ENCODE data around the gene CHST8. TPM values are rescaled to one million over a fixed set of nuclear protein-coding genes. Genes with fewer than 3 reads are reported as not detected.
"Not testable (repeated sequence)": the region's sequence is repeated elsewhere in the genome, so short reads cannot be mapped to it uniquely, and the experiment has no call there.

CHST8 gene
- polyA plus RNA-seq, 12 donors = 0.08 to 1.7 (median 0.30) TPM; not detected in 3

DNA sequence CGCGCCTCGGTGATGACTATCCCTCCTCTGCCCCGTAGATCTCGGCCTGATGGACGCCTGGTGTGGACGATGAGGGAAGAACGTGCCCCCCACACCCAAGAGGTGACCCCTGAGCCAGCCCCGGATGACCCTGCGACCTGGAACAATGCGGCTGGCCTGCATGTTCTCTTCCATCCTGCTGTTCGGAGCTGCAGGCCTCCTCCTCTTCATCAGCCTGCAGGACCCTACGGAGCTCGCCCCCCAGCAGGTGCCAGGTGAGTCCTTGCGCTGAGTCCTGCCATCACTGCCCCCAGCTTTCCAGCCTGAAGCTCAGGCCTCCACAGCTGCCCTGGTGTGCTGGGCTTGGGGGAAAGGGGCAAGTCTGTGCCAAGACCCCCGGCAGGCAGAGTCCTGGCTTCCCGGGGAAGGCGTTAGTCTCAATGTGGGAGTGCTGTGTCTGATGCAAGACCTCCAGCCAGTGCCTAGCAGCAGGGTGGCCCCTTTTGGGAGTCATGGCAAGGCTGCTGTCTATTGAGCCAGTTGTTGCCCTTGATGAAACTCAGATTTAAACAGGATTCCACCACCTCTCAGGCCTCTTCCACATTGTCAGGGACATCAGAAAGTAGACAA, 67.5 kb downstream of the CHST8 start:
- DNase-seq = no peak

GRCh38 chr19:33689868-33690267, 68.1 kb downstream of the CHST8 start:
- DNase-seq = no peak

DNA sequence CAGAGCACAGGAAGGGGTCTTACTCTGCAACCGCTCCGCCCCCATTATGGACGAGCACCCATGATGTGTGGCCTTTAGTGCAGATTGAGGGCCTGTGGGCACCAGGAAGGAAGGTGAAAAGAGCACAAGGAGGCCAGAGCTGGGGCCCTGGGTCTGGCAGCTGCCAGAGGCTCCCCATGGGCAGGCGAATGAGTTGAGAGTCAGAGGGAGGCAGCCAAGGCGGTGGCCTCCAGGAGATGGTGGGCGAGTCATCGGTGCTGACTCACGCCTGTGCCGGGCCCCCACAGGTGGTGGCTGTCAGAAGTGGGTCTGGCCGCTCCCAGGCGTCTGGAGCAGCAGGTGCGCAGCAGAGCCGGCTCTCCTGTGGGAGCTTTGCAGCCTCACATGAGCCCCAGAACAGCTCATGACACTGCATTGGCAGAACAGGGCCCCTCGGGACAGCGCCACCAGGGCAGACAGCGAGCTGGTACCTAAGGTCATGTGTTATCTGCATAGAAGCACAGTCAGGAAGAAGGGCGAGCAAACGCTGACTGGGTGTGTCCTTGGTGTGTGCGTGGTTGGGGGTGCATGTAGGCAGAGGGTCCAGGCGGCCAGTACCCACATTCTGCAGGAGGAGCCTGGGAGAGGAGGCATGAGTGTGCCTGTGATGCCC, 68.8 kb downstream of the CHST8 start:
- DNase-seq = no peak

GRCh38 chr19:33691030-33691427, 69.3 kb downstream of the CHST8 start:
- no peak for DNase-seq

DNA sequence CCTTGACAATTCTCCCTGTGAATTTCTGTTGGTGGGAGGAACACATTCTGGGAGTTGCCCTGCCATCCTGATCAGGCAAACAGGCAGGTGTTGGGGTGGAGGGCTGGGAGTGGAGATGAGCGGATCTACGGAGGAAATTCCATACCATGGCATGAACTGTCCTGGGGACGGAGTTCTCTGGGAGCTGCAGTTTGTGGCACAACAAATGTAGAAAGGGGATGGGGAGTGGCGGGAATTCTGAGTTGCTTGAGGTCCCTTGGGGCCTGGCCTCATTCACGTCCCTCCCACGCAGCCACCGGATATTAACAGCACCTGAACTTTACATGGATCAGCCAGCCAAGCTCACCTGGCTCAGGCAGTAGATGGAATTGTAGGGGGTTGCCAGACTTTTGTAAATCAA, 70.0 kb downstream of the CHST8 start:
- no peak for DNase-seq

- no peak for DNase-seq
These were observed 71.9 kb downstream of the CHST8 start for GRCh38 chr19:33693678-33694077.

- DNase-seq = not testable (repeated sequence)
These were observed 73.8 kb downstream of the CHST8 start for GRCh38 chr19:33695547-33695946.

DNA sequence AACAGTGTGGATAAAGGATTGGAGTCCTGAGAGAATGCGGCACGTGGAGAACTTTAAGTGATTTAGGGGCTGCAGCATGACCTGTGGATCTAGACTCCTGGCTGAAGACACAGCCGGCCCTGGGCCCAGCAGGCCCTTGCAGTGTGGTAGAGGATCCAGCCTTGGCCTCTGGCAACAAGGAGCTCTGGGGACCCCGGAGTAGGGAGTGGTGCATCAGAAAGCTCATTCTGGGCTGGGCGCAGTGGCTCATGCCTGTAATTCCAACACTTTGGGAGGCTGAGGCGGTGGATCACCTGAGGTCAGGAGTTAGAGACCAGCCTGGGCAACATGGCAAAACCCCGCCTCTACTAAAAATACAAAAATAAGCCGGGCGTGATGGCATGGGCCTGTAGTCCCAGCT, 76.0 kb downstream of the CHST8 start:
- no peak for DNase-seq

- DNase-seq = no peak
These were observed 77.1 kb downstream of the CHST8 start for GRCh38 chr19:33698576-33699435.

GRCh38 chr19:33699754-33700407, 78.1 kb downstream of the CHST8 start:
- no peak for DNase-seq

DNA sequence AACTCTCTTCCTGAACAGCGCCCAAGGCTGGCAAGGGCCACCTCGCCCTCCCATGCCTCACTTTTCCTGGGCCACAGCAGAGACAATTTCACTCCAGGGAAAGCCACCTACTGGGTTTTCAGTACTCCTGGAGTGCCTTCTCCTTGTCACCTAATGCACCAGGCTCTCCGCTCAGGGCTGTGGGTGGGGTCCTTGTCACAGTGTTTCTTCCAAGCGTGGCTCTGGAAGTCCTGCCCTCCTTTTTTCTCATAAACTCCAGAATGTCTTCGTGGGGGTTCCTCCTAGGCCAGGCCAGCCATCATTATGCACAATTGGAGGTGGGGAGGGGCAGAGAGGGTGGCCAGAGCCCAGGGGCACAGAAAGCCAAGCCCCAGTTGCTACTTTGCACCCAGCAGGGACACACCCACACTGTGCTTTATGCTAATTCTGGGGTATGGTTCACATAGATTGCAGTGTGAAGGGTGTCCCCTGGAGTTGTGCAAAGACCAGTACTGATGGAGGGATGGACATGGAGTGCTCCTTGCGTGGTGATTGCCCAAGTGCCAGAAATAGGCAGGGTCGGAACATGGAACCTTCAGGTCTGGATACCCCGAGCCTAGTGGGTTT, 78.8 kb downstream of the CHST8 start:
- no peak for DNase-seq

DNA sequence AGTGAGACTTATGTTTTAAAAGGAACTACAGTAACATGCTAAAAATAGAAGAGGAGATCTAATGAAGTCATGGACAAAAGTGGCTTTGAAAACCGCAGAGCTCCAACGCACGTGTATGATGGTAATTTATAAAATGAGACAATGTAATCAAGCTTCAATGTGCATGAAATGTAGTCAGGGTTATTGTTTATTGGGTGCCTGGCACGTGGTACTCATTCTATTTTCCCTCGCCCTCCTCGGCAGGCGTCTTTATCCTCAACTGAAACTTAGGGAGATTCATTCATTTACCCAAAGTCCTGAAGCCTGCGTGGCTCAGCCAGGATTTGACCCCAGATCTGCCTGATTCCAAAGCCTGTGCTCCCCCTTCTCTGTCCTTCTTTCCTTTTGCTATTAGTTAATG, 79.8 kb downstream of the CHST8 start:
- DNase-seq = no peak

GRCh38 chr19:33702606-33703437, 81.1 kb downstream of the CHST8 start:
- no peak for DNase-seq

DNA sequence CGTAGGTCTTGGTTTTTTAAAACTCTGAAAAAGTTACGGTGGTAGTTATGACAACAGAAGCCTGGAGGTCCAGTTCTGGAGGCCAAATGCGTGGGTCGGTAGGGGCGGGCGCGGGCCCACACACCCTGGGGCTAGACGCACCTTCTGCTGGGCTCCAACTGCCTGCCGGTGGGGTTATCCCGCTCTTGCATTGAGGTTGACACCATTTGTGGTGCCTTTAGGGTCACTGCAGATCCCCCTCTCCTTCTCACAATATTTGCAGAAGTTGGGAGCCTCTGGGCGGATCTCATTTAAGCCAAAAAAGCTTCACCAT, 81.6 kb downstream of the CHST8 start:
- DNase-seq = no peak

DNA sequence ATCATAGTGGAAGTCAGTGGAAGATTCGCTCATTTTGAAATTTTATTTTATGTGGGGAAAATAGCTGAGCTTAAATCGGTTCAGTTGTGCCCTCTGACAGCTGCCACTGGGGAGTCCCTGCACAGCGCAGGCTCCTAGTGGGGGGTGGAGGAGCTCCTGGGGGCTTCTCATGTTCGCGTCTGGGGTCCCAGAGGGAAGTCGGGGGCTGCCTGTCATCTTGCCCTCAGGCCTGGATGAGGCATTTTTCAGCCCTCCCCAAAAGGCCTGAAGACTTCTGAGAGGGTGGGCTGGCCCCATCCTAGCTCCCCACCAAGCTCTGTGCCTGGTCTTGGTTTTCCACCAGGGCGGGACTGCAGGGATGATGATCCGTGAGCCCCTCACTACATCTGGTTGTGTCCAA, 82.1 kb downstream of the CHST8 start:
- DNase-seq = no peak

DNA sequence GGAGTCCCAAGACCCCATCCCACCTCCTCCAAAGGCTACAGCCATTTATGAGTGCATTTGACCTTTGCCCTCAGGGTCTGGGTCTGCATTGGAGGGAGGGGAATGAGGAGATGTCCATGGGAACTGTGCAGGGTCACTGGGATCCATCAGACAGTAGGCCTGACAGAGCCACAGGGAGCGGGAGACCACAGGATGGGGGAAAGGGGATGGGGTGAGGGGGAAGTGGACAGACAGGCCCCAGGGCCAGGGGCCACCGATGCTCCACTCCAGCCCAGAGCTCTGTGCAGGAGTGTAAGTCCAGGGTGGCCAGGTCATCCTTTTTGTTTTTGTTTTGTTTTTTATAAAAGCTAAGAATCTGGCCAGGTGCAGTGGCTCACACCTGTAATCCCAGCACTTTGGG, 82.5 kb downstream of the CHST8 start:
- DNase-seq = no peak

DNA sequence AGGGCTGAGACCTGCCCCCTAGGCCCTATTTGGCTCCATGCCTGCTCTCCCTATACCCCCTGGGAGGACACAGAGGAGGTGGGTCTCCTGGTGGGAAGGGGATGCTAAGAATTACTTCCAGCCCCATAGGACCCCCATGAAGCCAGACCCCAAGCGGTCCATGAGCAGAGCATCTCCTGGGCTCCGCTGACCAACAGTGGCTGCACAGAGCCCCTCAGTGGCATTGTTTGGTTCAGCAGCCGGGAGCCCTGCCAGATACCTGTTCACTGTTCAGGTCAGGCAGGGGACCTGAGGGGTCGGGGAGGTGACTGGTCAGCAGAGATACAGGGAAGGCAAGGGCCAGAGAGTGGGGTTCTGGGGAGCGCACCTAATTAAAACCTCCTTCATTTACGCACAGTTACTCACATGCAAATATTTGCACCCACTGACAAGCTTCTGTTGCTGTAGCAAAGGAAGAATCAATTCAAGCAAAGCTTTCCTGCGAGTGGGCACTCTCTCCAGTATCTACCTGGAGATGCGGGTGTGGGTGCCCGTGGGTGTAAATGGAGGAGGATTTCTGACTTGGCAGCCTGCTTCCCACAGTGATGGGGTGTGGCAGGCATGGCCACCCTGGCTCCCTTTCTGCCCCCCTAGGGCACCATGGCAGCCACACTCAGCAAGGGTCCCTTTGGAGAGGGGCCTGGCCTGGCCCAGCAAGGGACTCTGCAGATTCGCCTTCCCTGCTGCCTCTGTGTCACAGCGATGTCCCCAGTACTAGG, 83.5 kb downstream of the CHST8 start:
- no peak for DNase-seq

- no peak for DNase-seq
These were observed 84.1 kb downstream of the CHST8 start for GRCh38 chr19:33705860-33706259.

GRCh38 chr19:33706631-33707030, 84.9 kb downstream of the CHST8 start:
- DNase-seq = no peak

- DNase-seq = no peak
These were observed 90.5 kb downstream of the CHST8 start for GRCh38 chr19:33712268-33712667.

GRCh38 chr19:33713194-33713593, 91.4 kb downstream of the CHST8 start:
- no peak for DNase-seq
